Inferior parietal cortex (tissue), 1 donor: ENCODE measurements around the gene SGCE.

Source experiments
- DNase-seq: peaks from one replicate; pipeline ENCODE4 v3.0.0-alpha.2; 2016; ENCODE audit errors: extremely low spot score

SGCE gene

DNA sequence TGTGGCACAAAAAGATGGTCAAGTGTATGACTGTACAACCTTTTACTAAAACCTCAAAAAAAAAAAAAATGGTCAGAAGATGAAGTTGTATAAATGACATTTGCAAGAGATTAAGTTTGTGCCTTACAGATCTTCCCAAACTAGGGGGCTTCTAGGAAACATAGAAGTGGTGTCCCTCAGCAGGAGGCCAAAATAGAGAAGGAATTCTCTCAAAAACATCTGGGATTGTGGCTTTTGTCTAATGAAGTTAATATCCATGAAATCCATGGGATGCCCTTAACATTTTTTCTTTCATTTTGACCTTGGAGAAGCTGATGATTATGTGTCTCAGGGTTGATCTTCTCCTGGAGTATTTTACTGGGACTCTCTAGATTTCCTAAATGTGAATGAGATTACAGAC lies 84.1 kb downstream of the SGCE start:
- DNase-seq = no peak

DNA sequence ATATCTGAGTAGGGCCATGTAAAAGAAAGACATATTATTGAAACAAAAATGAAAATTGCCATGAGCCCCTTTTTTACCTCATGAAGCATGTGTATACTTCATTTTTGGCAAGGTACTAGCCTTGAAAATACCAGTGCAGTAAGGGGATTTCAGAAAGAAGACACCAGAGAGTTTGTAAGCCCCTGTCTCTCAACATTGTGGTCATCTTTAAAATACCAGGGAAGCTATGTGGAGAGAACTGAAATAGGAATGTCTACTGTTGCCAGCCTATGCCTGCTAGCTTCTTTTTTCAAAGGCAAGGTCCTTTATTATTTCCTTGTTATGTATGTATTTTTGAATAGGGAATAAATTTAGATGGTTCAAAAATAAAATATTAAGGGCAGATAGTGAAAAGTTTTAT lies 88.5 kb downstream of the SGCE start:
- DNase-seq = no peak

DNA sequence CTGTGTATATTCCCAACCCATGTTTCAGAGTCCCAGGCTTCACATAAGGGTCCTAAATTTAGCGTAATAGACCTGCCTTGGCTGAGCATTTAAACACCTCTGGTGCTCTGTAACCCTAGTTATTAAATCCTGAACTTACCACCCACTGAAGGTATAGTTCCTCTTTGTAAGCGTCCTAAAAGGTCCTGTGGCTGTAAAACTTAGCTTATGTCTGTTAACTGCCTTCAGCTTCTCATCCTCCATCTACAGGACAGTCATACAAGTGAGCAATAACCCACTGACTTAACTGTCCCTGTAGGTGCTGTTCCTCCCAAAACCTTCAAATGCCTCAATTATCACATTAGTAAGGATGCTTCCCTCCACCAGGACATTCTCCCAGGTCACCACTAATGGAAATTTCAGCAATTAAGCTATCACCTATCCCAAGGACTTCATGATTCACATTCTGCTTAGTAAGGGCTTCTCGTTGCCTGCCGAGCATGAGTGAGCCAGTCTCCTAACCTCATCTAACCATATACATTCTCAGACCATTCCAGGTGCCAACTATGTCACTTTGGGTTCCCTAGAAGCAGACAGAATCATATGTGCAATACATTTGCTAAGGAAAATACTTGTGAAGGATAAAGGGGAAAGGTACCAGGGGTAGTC lies 90.6 kb downstream of the SGCE start:
- no peak for DNase-seq

DNA sequence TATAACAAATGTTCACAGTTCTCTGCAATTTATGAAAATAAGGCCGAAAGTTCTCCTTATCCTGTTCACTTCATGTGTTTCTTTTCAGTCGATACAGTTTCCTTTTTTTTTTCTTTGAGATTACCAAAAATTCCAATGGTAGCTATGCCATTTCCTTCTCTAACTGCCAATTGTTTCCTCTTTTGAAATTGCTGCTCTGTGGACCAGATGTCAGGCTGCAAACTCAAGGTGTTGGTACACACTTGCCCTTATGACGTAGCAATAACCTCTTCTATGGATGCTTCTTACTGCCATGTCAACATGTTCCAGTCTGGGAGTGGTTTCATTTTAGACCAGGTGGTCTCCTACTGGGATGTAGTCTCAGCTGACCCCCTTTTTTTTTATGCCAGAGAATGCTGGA lies 93.4 kb downstream of the SGCE start:
- no peak for DNase-seq

DNA sequence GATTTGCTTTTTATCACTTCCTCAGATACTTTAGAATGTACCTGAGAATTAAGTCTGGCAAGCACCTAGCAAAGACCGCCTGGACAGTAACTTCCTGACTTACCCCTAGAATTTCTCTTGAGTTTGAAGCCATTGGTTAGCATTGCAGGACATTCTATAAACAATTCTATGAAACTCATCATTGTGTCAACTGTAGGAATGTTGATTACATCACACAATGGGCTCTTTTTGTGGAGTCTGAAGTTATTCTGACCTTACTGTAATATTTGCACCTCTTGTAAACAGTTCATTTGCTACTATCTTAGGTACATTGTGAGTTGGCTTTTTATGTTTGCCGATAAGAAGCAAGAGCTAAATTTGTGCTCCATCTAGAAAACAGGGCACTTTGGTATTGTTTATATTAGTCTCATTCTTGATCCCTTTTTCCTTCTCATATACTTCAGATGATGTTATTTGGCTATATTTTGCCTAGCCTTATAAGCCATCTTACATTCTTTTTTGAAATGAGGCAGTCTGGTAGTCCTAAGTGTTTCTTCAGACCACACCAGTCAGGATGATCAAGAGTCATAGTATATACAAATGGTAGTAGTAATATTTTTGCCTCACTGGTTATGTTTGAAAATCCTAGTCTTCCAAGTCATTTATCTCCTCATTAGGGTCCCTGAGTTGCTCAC lies 94.0 kb downstream of the SGCE start:
- no peak for DNase-seq

DNA sequence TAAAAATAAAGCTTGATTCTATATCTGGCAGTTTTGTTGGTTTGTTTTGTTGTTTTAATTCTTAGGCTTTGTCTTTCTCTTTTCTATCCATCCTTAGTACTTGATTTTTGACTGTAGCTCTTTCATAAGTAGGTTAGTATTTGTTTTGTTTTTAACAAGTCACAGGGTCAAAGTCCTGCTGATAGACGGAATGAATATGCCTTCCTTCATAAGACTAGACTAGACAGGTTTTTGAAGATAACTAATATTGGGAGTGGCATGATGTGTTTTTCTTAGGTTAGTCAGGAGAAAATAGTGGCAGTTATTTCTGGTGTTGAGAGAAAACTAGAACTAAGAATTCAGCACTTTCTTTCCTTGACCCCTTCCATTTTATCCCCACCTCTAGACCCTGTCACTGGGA lies 96.0 kb downstream of the SGCE start:
- no peak for DNase-seq

DNA sequence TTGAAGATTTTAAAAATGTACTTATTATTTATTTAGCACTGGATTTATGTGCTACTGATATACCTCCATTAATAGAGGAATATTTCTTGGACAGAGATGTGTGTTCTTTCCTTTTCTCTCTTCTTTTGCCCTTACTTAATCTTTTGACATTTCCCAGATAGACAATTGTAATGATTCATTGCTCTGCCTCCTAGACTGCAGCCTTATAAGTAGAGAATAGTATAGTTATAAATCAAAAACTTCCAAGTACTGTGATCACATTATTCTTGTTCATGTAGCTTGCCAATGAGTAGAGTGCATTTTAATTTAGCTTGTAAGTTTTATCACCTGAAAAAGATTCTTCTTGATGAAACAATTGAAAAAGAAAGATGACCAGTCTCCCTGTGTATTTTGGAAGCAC lies 98.7 kb downstream of the SGCE start:
- DNase-seq = no peak

DNA sequence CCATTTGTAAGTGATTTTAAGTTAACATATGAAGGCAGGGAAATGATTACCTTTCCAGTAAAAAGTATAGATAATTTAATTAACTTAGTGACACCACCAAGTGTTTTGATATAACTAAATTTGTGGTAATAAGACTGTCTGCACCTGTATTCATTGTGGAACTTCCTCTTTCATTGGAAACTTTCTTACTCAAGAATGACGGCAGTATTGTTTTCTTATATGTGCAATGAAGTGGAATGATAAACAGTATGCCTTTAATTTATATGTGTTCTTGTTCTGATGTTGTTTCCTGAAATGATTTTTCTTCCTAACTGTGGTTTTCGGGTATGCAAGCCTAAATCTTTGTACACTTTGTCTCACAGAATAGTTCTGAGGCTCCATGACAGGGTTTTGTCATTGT lies 99.9 kb downstream of the SGCE start:
- DNase-seq = no peak

DNA sequence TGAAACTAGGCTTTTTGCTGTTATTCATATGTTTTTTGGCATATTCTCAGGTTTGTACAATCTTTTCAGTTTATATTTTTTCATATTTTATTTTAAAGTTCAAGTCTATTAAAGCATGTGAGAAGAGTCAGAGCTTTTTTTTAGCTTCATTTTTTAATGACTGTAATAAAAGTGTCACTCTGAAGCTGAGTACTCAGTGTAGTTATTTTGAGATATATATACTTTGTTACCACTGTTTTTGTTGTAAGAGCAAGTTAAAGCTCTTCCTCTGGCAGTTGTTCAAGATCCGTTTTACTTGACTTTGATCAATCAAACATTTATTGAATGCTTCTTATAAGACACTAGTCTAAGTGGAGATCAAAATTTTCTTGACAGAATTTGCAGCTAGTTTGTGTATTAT lies 108.8 kb downstream of the SGCE start:
- DNase-seq = no peak

DNA sequence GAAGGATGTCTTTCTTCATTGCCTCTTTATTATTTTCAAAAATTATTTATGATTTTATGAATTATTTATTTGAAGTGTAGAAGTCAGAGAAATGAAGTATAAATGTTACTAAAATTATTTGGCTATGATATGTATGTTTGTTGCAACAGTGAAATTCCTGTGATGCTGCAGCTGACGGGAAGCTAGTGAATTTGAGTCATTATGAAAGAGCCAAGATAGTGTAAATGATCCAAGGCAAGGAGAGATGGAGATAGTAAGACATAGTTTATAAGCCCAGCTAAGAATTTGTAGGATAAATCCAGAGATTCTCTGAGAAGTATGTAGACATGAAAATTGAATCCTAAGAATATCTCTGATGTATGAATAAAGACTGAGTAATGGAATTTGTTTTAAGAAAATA lies 115.5 kb downstream of the SGCE start:
- DNase-seq = no peak
